Stimulated activated CD4-positive, alpha-beta T cell treated with anti-CD3 and anti-CD28 coated beads, Interleukin-12 subunit alpha, Interleukin-12 subunit beta, amount 100 ng/mL, for 24 hours (primary cell): ENCODE results near the gene CA10.

Source experiments
- DNase-seq, 2 experiments: peaks; one replicate each; pipeline ENCODE4 v3.0.0-alpha.2; 2020; ENCODE audit warnings: low read depth in 2 of 2

The CA10 gene

DNA sequence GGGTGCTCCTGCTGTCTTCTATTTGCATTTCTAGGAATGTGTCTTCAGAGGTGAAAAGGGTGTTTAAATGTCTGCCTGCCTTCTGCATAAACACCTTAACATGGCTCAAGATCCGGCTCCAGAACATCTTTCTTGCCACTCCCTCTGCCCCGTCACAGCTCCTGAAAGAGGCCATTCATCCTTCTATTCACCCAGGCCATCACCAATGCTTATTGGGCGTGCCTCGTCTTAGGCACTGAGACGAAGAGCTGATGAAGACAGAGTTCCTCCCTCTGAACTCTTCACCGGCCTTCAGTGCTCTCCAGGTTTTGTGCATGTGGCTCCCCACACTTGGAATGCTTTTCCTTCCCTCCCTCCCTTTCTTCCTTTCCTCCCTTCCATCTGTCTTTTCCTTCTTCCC lies 511.4 kb downstream of the CA10 start:
- DNase-seq: no peak

- no peak for DNase-seq
These were observed 512.0 kb downstream of the CA10 start for GRCh38 chr17:51646539-51646938.

DNA sequence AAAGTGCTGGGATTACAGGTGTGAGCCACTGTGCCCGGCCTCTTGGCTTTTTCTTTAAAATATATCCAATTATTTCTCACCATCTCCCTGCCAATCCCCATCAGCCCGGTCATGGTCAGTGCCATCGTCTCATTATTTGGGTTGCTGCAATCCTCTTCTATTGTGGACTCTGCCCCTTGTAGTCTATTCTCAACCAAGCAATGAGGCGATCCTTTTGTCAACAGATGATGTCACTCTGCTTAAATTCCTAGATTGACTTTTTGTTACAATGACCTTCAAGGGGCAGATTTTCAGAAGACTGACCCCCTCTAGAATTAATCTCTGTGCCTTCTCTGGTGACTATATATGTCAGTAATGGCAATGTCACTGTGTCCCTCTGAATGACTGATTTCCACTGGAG lies 513.5 kb downstream of the CA10 start:
- no peak for DNase-seq

- DNase-seq: no peak
These were observed 514.6 kb downstream of the CA10 start for GRCh38 chr17:51643702-51644490.

- no peak for DNase-seq
These were observed 516.5 kb downstream of the CA10 start for GRCh38 chr17:51642029-51642428.

- no peak for DNase-seq
These were observed 518.3 kb downstream of the CA10 start for GRCh38 chr17:51640108-51640622.

DNA sequence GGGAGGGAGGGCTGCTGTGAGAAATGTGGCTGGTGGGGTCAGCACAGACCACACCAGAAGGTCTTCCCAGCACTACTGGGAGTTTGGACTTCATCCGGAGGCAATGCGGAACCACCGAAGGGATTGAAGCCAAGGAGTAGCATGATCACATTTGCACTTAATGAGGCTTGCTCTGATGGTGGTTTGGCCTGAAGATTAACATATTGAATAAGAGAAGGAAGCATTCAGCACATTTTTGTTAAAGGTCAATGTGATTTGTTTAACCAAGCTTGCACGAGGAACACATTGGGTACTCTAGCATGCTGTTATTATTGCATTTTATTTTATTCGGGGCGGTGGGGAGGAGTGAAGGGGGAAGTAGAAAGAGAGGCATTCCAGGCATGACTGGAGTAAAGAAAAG lies 519.5 kb downstream of the CA10 start:
- DNase-seq: no peak

DNA sequence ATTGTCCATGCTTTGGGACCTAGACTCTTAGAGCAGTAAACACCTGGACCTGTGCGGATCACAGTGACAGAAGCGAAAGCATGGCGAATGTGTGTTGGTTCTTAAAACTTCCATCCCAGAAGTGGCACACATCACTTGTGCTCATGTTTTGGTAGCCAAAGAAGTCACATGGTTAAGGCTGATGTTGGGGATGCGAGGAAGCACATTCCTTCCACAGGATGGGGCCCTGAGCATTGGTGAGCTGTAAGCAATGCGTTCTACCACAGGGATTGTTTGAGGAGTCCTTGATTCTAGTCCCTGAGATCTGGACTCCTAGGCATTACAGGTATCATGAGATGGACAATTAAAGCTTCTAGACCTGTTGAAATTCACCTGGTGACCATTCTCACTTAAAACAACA lies 522.2 kb downstream of the CA10 start:
- no peak for DNase-seq

GRCh38 chr17:51630101-51630671 lies 528.3 kb downstream of the CA10 start:
- DNase-seq: no peak

DNA sequence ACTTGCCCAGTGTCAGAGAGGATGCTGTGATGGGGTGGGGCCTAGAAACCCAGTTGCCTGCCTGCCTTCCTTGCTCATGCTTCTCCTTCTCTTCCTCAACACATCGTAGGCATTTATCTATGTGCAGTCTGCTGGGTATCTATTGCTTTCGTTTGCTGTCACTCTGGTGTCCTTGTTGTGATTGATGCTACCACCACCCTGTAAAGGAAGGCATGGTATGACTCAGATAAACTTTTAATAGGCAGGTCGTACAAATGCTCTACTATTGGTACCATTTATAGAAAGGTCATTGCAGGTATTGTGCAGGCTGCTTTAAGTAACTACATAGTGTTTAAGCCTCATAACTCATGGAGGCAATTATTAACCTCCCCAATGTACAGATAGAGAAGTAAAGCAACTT lies 529.3 kb downstream of the CA10 start:
- DNase-seq: no peak

GRCh38 chr17:51627779-51628178 lies 530.7 kb downstream of the CA10 start:
- DNase-seq: no peak

DNA sequence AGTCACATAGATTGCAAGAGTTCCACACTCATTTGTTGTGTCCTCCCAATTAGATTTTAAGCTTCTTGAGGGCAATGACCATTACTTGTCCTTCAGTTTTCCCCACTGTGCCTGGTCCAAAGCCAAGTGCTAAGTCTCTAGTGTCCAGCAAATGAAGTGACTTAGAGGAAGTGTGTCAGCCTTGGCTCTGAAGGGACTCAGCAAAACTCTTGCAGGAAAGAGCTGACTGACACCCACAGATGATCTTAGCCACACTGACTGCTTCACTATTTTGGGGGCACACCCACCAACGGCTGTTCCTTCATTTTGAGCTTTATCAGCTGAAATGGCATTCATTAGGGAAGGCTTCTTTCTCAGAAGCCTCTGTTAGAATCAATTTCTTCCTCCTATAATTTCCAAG lies 540.0 kb downstream of the CA10 start:
- no peak for DNase-seq

DNA sequence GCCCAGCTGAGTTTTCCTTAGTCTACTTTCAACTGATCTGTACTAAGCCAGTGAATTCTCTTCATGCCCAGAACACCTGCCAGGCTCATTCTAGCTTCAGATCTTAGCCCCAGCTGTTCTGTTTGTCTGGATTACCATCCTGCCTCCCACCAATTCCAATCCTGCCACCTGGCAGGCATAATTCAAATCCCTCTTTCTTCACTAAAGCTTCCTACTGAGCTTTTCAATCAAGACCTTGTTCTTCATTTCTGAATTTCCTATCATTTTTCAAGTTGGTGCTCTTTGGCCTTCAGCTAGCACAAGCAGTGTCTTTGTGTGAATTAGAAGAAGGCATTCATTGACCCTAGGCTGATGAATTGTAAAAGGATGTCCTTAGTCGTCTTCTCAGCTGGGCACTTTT lies 540.5 kb downstream of the CA10 start:
- DNase-seq: no peak

GRCh38 chr17:51613255-51613654 lies 545.3 kb downstream of the CA10 start:
- DNase-seq: no peak

GRCh38 chr17:51612692-51613091 lies 545.8 kb downstream of the CA10 start:
- no peak for DNase-seq

DNA sequence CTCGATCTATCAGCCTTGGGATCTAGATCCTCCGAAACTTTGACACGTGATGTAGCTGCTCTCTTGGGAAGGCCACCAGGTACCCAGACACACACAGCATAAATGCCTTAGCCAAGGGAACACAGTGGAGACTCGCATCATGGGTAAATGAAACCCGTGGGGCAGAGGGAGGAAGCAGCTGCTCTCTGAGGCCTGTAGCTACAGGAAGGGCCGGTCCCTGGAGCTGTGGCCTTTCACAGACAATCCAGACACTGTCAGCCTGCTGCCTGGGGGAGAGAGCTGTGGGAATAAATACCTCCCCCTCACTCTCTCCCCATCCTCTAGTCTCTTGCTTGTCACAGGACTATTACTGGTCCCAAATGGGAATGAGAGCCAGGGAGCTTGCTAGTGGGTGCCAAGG lies 546.9 kb downstream of the CA10 start:
- no peak for DNase-seq

DNA sequence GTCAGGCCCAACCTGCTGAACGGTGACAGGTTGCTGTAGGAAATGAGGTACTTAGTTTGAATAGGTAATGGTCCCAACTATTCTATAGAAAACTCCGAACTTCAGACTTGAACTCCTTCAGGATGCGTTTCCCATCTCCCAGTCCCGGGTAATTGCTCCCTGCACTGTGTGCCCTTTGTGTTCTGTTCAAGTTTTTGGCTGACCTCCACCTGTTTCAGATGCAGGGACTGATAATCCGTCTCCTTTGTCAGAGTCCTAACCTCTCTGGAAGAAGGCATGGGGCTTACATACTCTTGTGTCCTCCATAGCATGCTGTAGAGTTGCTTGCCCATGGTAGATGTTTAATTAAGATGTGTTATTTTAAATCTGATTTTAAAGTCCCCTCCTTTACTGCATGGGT lies 547.7 kb downstream of the CA10 start:
- no peak for DNase-seq

DNA sequence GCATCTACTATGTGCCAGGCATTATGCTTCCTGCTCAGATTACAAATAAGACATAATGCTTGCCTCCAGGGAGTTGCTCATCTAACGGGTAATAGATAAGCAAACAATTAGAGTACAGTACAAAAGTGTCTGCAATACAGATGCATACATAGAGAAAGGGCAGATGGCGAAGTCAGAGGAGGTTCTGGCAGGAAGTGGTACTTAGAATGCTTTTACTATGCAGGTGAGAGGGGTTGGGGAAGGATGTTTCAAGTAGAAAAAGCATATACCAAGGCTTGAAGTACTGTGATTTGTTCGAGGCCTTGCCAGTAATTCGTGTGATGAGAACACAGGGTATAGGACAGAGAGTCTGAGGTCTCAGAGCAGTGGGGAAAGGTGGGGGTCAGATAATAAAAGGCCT lies 548.4 kb downstream of the CA10 start:
- DNase-seq: no peak

DNA sequence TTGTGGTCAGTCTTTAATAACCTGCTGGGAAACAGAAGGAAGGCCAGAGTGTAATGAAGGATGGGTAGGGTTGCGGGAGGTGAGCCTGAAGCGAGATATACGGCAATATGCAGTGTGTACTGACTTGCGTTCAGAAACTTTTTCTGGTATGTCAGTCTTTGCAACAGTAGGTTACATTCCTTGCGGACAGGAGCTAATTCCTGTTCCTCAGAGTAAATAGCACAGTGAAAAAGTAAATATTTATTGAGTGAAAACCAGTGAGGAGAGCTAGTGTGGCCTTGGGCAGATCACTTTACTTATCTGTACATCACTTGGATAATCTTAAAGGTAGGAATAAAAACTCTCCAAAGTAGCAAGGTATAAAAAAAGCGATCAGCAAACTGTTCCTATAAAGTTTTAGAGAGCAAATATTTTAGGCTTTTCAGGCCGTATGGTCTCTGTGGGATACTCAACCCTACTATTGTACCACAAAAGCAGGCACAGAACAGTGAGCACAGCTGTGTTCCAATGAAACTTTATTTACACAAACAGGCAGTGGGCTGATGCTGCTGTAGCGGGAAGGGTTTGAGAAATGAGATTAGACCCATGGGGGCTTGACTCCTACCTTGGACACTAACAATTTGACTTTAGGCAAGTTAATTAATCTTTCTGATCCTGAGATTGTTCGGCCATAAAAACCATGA lies 550.1 kb downstream of the CA10 start:
- no peak for DNase-seq

DNA sequence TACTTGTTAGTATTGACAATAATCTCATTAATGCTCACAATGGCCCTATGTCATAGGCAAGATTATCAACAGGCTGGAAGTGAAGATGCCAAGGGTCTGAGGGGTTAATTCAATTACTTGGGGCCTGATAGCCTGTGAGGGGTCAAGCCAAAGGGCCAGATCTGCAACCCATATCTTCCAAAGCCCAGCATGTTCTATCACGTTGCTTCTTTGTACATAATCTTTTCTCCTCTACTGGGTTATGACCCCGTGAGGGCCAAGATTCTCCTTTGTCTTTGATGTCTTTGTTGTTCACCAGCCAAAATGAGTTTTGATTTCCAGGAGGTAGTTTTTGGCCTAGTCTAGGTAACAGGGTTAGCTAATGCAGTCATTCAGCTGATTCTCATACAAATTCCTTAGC lies 551.0 kb downstream of the CA10 start:
- no peak for DNase-seq

DNA sequence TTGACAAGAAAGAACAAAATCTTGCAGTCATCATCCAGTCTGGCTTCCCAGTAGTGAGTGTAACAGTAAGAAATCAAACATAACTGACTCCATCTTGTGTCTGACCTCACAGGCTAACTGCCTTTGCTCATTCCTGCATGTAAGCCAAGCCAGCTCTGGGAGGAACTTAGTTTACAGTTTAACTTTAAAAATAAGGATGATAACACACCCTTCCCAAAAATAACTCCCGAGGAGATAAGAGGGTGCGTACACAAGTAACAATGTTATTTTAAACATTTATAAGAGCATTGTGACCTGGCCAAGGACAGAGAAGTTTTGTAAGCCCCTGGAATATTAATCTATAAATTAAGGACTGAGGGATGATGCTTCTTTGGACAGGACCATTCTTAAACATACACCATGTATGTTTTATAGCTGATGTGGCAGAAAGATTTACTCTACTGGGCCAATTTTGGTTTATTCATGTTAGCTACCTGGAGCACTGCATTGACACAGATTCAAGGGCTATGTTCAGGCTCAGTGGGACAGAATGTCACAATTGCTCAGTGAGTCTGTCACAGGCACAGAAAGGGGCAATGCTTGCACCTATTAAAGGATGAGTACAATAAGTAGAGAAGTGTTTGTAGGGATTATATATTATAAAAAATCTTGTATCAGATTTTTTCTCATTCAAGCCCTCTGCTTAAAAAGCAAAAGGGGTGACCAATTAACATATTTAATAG lies 554.1 kb downstream of the CA10 start:
- no peak for DNase-seq

DNA sequence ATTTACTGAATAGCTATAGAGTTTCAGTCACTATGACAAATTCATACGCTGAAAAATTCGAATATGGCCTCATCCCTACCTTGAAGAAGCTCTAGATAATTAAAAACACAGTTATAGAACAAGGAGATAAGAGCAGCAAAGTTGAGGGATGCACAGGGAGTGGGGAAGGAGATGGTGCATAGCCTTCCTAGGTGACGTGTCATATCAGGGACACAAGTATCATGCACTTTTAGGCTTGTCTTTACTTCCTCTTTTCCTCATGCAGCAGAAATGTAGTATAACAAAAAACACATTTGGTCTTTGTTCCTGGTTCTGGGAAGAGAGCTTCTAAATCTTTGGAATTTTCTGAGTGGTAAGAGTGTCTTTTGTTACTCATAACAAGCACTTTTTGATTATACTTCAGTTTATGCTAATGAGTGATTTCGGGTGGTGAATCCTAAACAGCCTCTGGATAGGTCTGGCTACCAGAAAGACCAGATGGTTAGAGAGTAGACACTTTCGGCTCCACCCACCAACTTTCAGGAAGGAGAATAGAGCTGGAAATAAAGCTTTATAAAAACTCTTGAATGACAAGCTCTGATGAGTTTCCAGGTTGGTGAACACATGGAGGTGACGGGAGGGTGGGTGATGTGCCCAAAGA lies 556.8 kb downstream of the CA10 start:
- DNase-seq: no peak
